ENCODE results near the gene CYB561.

CYB561 gene

DNA sequence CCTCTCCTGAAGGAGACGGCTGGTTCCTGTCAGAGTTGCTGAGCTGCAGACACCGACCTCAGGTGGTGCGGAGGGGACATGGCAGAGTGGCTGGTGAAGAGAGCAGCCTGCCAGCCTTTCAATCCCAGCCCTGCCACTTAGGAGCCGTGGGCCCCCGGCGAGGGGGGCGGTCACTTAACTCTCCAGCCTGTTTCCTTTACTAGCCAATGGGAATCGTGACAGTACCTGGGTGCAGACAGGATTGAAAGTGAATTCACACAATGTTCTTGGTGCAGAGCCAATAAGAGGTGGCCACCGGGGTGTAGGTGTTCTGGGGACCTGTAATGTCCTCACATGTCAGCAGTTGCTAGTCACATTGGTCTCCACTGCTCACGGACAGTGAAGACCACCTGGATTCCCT, 44.2 kb upstream of the CYB561 start:
- Histone ChIP-seq H3K27ac (ENCODE audit: extremely low read depth, low read depth, low read length) (no peak overlapping the region), H3K4me3 (ENCODE audit: low read depth, low read length) (no peak overlapping the region), H3K4me1 (ENCODE audit: control insufficient read depth, insufficient read depth, low read length) (no peaks in the 10 kb centered on the region), H3K36me3 (ENCODE audit: control insufficient read depth in 2 of 2, insufficient read depth in 1 of 2, low read length in 2 of 2) (peaks cover 0 to 3% of the 10 kb centered on the region in 2 experiments; a peak in 2 of 3 replicates), H3K9me3 (ENCODE audit: control insufficient read depth, insufficient read depth, low read depth, low read length) (no peaks in the 10 kb centered on the region)
- POLR2A ChIA-PET = no interaction called here
- CTCF ChIA-PET = interaction anchor here (0.6 to 1.2 kb wide), 4 partner anchors 11 to 186 kb away, joined by 3 to 6 read pairs (median 3); no protein-coding TSS in a partner anchor
- no peak for TF ChIP-seq ZSCAN23 (tag by site-specific recombination; IDR thresholded peaks at IDR 0.05)
- TF ChIP-seq ZNF639 (tag by site-specific recombination; IDR thresholded peaks at IDR 0.05) = no peak
- TF ChIP-seq MYNN (tag by site-specific recombination; IDR thresholded peaks at IDR 0.05; ENCODE audit: borderline replicate concordance) = no peak
- TF ChIP-seq ZNF664 (tag by site-specific recombination; IDR thresholded peaks at IDR 0.05) = no peak
- no peak for TF ChIP-seq ZNF580 (tag by site-specific recombination; IDR thresholded peaks at IDR 0.05)
- no peak for TF ChIP-seq ZNF248 (tag by site-specific recombination; IDR thresholded peaks at IDR 0.05)
- TF ChIP-seq ZNF830 (tag by site-specific recombination; IDR thresholded peaks at IDR 0.05; ENCODE audit: low read depth) = no peak
- no peak for TF ChIP-seq ZNF529 (tag by site-specific recombination; IDR thresholded peaks at IDR 0.05; ENCODE audit: insufficient replicate concordance)
- no peak for TF ChIP-seq ZNF366 (tag by site-specific recombination; conservative IDR thresholded peaks at IDR 0.05)
- TF ChIP-seq, protein P1, sequence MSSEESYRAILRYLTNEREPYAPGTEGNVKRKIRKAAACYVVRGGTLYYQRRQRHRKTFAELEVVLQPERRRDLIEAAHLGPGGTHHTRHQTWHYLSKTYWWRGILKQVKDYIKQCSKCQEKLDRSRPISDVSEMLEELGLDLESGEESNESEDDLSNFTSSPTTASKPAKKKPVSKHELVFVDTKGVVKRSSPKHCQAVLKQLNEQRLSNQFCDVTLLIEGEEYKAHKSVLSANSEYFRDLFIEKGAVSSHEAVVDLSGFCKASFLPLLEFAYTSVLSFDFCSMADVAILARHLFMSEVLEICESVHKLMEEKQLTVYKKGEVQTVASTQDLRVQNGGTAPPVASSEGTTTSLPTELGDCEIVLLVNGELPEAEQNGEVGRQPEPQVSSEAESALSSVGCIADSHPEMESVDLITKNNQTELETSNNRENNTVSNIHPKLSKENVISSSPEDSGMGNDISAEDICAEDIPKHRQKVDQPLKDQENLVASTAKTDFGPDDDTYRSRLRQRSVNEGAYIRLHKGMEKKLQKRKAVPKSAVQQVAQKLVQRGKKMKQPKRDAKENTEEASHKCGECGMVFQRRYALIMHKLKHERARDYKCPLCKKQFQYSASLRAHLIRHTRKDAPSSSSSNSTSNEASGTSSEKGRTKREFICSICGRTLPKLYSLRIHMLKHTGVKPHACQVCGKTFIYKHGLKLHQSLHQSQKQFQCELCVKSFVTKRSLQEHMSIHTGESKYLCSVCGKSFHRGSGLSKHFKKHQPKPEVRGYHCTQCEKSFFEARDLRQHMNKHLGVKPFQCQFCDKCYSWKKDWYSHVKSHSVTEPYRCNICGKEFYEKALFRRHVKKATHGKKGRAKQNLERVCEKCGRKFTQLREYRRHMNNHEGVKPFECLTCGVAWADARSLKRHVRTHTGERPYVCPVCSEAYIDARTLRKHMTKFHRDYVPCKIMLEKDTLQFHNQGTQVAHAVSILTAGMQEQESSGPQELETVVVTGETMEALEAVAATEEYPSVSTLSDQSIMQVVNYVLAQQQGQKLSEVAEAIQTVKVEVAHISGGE (tag by site-specific recombination; conservative IDR thresholded peaks at IDR 0.05; ENCODE audit: low read depth) = no peak
- no peak for TF ChIP-seq ZEB2 (tag by site-specific recombination; IDR thresholded peaks at IDR 0.05)
- TF ChIP-seq ZNF501 (tag by site-specific recombination; IDR thresholded peaks at IDR 0.05) = no peak
- TF ChIP-seq ZFP41 (tag by site-specific recombination; IDR thresholded peaks at IDR 0.05; ENCODE audit: borderline replicate concordance) = no peak

- TF ChIP-seq ZNF214 (tag by site-specific recombination; IDR thresholded peaks at IDR 0.05; ENCODE audit: borderline replicate concordance) (no peak), KLF17 (tag by site-specific recombination; IDR thresholded peaks at IDR 0.05) (no peak), ZNF23 (tag by site-specific recombination; IDR thresholded peaks at IDR 0.05; ENCODE audit: borderline replicate concordance) (no peak), ZSCAN5A (tag by site-specific recombination; IDR thresholded peaks at IDR 0.05) (no peak), ZNF777 (tag by site-specific recombination; IDR thresholded peaks at IDR 0.05; ENCODE audit: borderline replicate concordance) (no peak), ZNF561 (tag by site-specific recombination; IDR thresholded peaks at IDR 0.05; ENCODE audit: borderline replicate concordance) (no peak), ZFP41 (tag by site-specific recombination; IDR thresholded peaks at IDR 0.05; ENCODE audit: borderline replicate concordance) (no peak), ZNF530 (tag by site-specific recombination; IDR thresholded peaks at IDR 0.05; ENCODE audit: low read depth) (no peak)
- TF ChIP-seq, protein P2, sequence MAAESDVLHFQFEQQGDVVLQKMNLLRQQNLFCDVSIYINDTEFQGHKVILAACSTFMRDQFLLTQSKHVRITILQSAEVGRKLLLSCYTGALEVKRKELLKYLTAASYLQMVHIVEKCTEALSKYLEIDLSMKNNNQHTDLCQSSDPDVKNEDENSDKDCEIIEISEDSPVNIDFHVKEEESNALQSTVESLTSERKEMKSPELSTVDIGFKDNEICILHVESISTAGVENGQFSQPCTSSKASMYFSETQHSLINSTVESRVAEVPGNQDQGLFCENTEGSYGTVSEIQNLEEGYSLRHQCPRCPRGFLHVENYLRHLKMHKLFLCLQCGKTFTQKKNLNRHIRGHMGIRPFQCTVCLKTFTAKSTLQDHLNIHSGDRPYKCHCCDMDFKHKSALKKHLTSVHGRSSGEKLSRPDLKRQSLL (tag by site-specific recombination; IDR thresholded peaks at IDR 0.05) = no peak
- ChIA-PET POLR2A (no interaction called here), CTCF (interaction anchor here (0.6 to 1.2 kb wide), 3 partner anchors 10 to 57 kb away, joined by 3 to 6 read pairs (median 3); no protein-coding TSS in a partner anchor)
- Histone ChIP-seq H3K36me3 (ENCODE audit: control insufficient read depth in 2 of 2, insufficient read depth in 1 of 2, low read length in 2 of 2) (peaks cover 0 to 3% of the 10 kb centered on the region in 2 experiments; a peak in 2 of 3 replicates), H3K4me3 (ENCODE audit: low read depth, low read length) (no peak overlapping the region), H3K4me1 (ENCODE audit: control insufficient read depth, insufficient read depth, low read length) (no peaks in the 10 kb centered on the region), H3K27ac (ENCODE audit: extremely low read depth, low read depth, low read length) (no peak overlapping the region), H3K9me3 (ENCODE audit: control insufficient read depth, insufficient read depth, low read depth, low read length) (no peaks in the 10 kb centered on the region)
Measured at GRCh38 chr17:63489291-63489690, 43.2 kb upstream of the CYB561 start.
